Measurements from ENCODE around the gene PARVA. TPM values are rescaled to one million over a fixed set of nuclear protein-coding genes. Genes with fewer than 3 reads are reported as not detected.

The PARVA gene
- total RNA-seq, 2 donors from 2014 or later: 38.4 to 55.1 TPM

DNA sequence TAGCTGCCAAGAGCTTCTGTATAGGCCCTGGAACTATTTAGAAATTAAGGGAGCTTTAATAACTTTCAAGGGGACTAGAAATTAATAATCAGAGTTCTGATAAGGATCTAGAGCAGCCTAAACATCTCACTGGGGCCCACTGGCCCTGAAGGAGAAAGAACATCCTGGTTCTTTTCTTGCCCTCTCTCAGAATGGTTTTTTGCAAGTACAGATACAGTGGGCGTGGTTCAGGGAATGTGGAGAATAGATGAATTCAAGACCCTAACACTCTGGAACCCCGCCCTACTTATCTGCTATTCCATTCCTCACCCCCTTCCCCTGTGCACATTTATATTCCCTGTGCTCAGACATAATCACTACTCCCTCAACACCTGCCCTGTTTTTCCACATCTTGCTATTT lies 90.2 kb downstream of the PARVA start:
- H3K9me3 ChIP-seq: no peaks in the 10 kb centered on the region
- TF ChIP-seq, protein P1, sequence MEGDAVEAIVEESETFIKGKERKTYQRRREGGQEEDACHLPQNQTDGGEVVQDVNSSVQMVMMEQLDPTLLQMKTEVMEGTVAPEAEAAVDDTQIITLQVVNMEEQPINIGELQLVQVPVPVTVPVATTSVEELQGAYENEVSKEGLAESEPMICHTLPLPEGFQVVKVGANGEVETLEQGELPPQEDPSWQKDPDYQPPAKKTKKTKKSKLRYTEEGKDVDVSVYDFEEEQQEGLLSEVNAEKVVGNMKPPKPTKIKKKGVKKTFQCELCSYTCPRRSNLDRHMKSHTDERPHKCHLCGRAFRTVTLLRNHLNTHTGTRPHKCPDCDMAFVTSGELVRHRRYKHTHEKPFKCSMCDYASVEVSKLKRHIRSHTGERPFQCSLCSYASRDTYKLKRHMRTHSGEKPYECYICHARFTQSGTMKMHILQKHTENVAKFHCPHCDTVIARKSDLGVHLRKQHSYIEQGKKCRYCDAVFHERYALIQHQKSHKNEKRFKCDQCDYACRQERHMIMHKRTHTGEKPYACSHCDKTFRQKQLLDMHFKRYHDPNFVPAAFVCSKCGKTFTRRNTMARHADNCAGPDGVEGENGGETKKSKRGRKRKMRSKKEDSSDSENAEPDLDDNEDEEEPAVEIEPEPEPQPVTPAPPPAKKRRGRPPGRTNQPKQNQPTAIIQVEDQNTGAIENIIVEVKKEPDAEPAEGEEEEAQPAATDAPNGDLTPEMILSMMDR (IDR thresholded peaks at IDR 0.05): no peak
- TF ChIP-seq POLR2AphosphoS5 (IDR thresholded peaks at IDR 0.05) (no peak), POLR2A (IDR thresholded peaks at IDR 0.05) (no peak)
- H3K36me3 ChIP-seq: no peaks in the 10 kb centered on the region
- H3K27me3 ChIP-seq (replicated peaks; ENCODE audit: insufficient read depth): no peaks in the 10 kb centered on the region
- DNase-seq (ENCODE audit: low spot score): no peak
- peak overlapping the region in 1 of 2 donors; percentile 4 for H3K27ac ChIP-seq
- H3K4me3 ChIP-seq: no peak overlapping the region
- H3K4me1 ChIP-seq (replicated peaks): no peaks in the 10 kb centered on the region
- WGBS: 94% methylated on average over 2 of the region's 2 CpGs
- intact Hi-C loops (cut with DNase I): no loop called here

DNA sequence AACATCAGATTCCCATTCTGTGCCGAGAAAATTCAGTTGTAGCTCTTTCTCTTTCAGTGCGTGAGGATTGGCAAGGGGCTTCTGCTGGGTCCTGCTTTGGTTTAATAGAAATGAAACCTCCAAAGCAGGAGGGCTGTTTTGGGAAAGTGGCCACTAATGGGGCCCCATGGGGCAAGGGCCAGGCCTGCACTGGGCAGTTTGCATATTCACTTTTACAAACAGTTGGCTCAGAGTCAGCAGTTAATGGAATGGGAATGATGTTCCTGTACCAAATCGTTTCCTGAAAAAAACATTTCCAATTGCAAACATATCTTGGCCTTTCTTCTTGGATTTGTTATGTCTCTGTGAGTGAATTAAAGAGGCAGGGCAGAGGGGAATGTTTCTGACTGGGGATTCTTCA lies 92.1 kb downstream of the PARVA start:
- Histone ChIP-seq H3K27ac (peak overlapping the region; percentile 39 to 50), H3K4me3 (no peak overlapping the region), H3K27me3 (replicated peaks; ENCODE audit: insufficient read depth) (no peaks in the 10 kb centered on the region), H3K9me3 (no peaks in the 10 kb centered on the region), H3K36me3 (no peaks in the 10 kb centered on the region), H3K4me1 (replicated peaks) (no peaks in the 10 kb centered on the region)
- WGBS: 45% methylated on average over 3 of the region's 3 CpGs
- DNase-seq (ENCODE audit: low spot score): no peak
- intact Hi-C loops (cut with DNase I): no loop called here
- no peak for TF ChIP-seq POLR2AphosphoS5 (IDR thresholded peaks at IDR 0.05)
- TF ChIP-seq, protein P1 (IDR thresholded peaks at IDR 0.05): no peak
- no peak for TF ChIP-seq POLR2A (IDR thresholded peaks at IDR 0.05)

DNA sequence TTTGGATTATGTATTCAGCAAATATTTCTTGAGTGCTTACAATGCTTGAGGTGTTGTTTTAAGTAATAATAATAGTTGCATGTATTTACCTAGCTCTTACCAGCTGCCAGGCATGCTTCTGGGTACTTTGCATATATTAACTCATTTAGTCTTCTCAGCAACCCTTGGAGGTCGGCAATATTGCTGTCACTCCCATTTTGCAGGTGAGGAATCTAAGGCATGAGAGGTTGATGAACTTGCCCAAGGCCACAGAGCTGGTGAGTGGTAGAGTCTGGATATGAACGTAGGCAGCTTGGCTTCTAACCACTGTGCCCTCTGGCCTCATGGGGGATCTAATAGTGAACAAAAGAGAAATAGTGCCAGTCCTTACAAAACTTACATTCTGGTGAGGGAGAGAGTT lies 92.9 kb downstream of the PARVA start:
- 83% methylated on average over 2 of the region's 2 CpGs for WGBS
- TF ChIP-seq, protein P1 (IDR thresholded peaks at IDR 0.05): no peak
- no peak for TF ChIP-seq POLR2A (IDR thresholded peaks at IDR 0.05)
- no peak for TF ChIP-seq POLR2AphosphoS5 (IDR thresholded peaks at IDR 0.05)
- no peaks in the 10 kb centered on the region for H3K36me3 ChIP-seq
- no peaks in the 10 kb centered on the region for H3K4me1 ChIP-seq (replicated peaks)
- no peak for DNase-seq (ENCODE audit: low spot score)
- intact Hi-C loops (cut with DNase I): no loop called here
- H3K27me3 ChIP-seq (replicated peaks; ENCODE audit: insufficient read depth): no peaks in the 10 kb centered on the region
- H3K9me3 ChIP-seq: no peaks in the 10 kb centered on the region
- H3K27ac ChIP-seq: peak overlapping the region; percentile 22 to 50
- no peak overlapping the region for H3K4me3 ChIP-seq

DNA sequence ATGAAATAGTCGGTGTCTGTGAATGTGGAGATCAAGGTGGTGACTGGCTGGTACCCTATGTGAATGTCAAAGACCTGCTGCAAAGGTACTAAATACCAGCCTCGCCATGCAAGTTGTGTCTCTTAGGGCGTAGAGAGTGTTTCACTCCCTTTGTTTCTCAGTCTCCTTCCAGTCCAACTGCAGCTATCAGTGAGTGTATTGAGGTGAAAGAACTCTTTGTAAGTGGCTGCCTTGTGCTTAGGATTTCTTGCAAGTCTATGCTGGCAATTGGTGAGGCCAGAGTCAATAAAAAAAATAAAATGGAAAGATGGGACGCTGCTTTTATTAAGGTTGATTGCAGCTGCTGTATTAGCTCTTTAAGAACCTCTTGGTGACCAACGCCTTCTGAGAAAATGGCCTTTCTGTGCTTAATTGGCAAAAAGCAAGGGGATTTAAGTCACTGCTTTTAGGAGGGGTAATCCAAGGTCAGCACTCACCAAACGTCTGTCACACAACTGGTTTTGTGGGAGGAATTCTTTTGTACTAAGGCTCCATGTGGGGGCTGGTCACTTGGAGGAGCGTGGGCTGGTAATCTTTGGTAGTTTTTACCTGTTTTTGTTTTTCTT lies 95.1 kb downstream of the PARVA start:
- intact Hi-C loops (cut with DNase I): no loop called here
- Histone ChIP-seq H3K4me1 (replicated peaks) (no peaks in the 10 kb centered on the region), H3K27me3 (replicated peaks; ENCODE audit: insufficient read depth) (no peaks in the 10 kb centered on the region), H3K4me3 (no peak overlapping the region), H3K9me3 (no peaks in the 10 kb centered on the region), H3K27ac (no peak overlapping the region), H3K36me3 (no peaks in the 10 kb centered on the region)
- WGBS: 35% methylated on average over 7 of the region's 7 CpGs
- no peak for DNase-seq (ENCODE audit: low spot score)
- TF ChIP-seq POLR2A (IDR thresholded peaks at IDR 0.05): no peak
- TF ChIP-seq, protein P1 (IDR thresholded peaks at IDR 0.05): no peak
- TF ChIP-seq POLR2AphosphoS5 (IDR thresholded peaks at IDR 0.05): no peak

DNA sequence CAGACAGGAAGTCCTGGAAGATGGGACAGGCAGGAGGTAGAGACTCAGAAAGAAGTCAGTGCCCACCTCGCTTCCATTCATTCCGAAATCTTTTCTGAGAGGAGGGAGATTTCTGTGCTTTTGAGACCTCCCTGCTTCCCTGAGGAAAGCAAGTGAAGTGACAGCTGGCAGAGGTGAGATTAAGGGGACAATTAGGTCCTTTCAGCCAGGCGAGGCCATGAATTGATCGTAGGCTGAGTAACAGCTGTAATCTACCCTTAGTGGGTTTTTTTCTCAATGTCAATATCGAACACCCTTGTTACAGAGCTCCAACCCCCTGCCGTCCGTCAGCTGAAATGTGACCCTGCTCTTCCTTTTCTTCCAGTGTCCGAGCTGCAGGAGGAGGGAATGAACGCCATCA lies 96.0 kb downstream of the PARVA start:
- no peaks in the 10 kb centered on the region for H3K9me3 ChIP-seq
- H3K27ac ChIP-seq: peak overlapping the region in 1 of 2 donors; percentile 14
- H3K36me3 ChIP-seq: no peaks in the 10 kb centered on the region
- no peak overlapping the region for H3K4me3 ChIP-seq
- no peaks in the 10 kb centered on the region for H3K4me1 ChIP-seq (replicated peaks)
- no peak for TF ChIP-seq POLR2A (IDR thresholded peaks at IDR 0.05)
- H3K27me3 ChIP-seq (replicated peaks; ENCODE audit: insufficient read depth): no peaks in the 10 kb centered on the region
- intact Hi-C loops (cut with DNase I): no loop called here
- DNase-seq (ENCODE audit: low spot score): no peak
- 81% methylated on average over 9 of the region's 9 CpGs for WGBS
